Keratinocyte (primary cell): ENCODE data around the gene RRBP1. TPM values are rescaled to one million over a fixed set of nuclear protein-coding genes. Genes with fewer than 3 reads are reported as not detected.

Experiments used
- DNase-seq: peaks from one replicate; pipeline ENCODE4 v3.0.0-alpha.2; 2011; ENCODE audit warnings: low read depth, missing footprints, low spot score
- FAIRE-seq: peaks from 2 replicates; lab custom pipeline; 2011; peaks lifted over from hg19 to GRCh38; lab: Jason Lieb, UNC
- H2AFZ ChIP-seq: 2 replicates; pipeline ENCODE4 v1.6.0; 2012; ENCODE audit warnings: low read length, control low read depth, inconsistent platforms; ENCODE audit not compliant: control insufficient read depth
- H3K27ac ChIP-seq: 2 replicates; pipeline ENCODE4 v1.5.1; 2011; ENCODE audit warnings: low read length; ENCODE audit not compliant: control insufficient read depth, insufficient read depth
- H3K27me3 ChIP-seq: 3 replicates; pipeline ENCODE4 v1.6.0; 2011; ENCODE audit warnings: low read length; ENCODE audit not compliant: control insufficient read depth, insufficient read depth; ENCODE audit errors: extremely low read depth
- H3K36me3 ChIP-seq, 2 experiments: 2 replicates in 1 of 2; 3 replicates in 1 of 2; pipeline ENCODE4 v1.5.1; 2011; ENCODE audit warnings: low read length in 2 of 2, mild to moderate bottlenecking in 1 of 2; ENCODE audit not compliant: control insufficient read depth in 2 of 2, insufficient read depth in 2 of 2; ENCODE audit errors: extremely low read depth in 1 of 2
- H3K4me1 ChIP-seq: 3 replicates; pipeline ENCODE4 v1.5.1; 2011; ENCODE audit warnings: low read length; ENCODE audit not compliant: control insufficient read depth, insufficient read depth; ENCODE audit errors: extremely low read depth
- H3K4me2 ChIP-seq: 3 replicates; pipeline ENCODE4 v1.6.0; 2011; ENCODE audit warnings: low read depth, low read length; ENCODE audit not compliant: control insufficient read depth, insufficient read depth; ENCODE audit errors: extremely low read depth
- H3K4me3 ChIP-seq, 3 experiments: fragments of 200-600 bp in 1 of 3; sonication (generic) in 1 of 3; 2 replicates in 2 of 3; 3 replicates in 1 of 3; pipeline ENCODE4 v1.5.1; 2011 to 2016; ENCODE audit warnings: low read length in 3 of 3, mild to moderate bottlenecking in 3 of 3, control low read depth in 2 of 3, inconsistent platforms in 1 of 3, low read depth in 1 of 3, mixed read lengths in 1 of 3, mixed run types in 1 of 3, moderate library complexity in 1 of 3; ENCODE audit not compliant: control insufficient read depth in 2 of 3, insufficient read depth in 2 of 3; ENCODE audit errors: extremely low read depth in 1 of 3
- H3K79me2 ChIP-seq: 2 replicates; pipeline ENCODE4 v1.6.0; 2012; ENCODE audit warnings: low read length; ENCODE audit not compliant: control insufficient read depth, insufficient read depth
- H3K9ac ChIP-seq: 3 replicates; pipeline ENCODE4 v1.6.0; 2011; ENCODE audit warnings: low read length; ENCODE audit not compliant: control insufficient read depth, insufficient read depth; ENCODE audit errors: extremely low read depth
- H3K9me1 ChIP-seq: 3 replicates; pipeline ENCODE4 v1.6.0; 2011; ENCODE audit warnings: low read length; ENCODE audit not compliant: control insufficient read depth, insufficient read depth; ENCODE audit errors: extremely low read depth
- H3K9me3 ChIP-seq: 2 replicates; pipeline ENCODE4 v1.5.1; 2012; ENCODE audit warnings: low read depth, low read length; ENCODE audit not compliant: control insufficient read depth
- H4K20me1 ChIP-seq: 3 replicates; pipeline ENCODE4 v1.6.0; 2011; ENCODE audit warnings: low read length; ENCODE audit not compliant: control insufficient read depth, insufficient read depth; ENCODE audit errors: extremely low read depth
- CTCF ChIP-seq, 3 experiments: IDR thresholded peaks in 1 of 3; conservative IDR thresholded peaks in 1 of 3; optimal IDR thresholded peaks in 1 of 3; 2 replicates in 2 of 3; 3 replicates in 1 of 3; pipeline versions ENCODE3 to v1.5.1; 2011; ENCODE audit warnings: low read length in 3 of 3, mild to moderate bottlenecking in 3 of 3, moderate library complexity in 2 of 3, control low read depth in 1 of 3, inconsistent platforms in 1 of 3; ENCODE audit not compliant: insufficient read depth in 2 of 3; ENCODE audit errors: extremely low read depth in 1 of 3
- EZH2 ChIP-seq: IDR thresholded peaks from one replicate; pipeline ENCODE4 v1.6.1; 2012; ENCODE audit warnings: inconsistent platforms, mild to moderate bottlenecking, low read length, moderate library complexity
- dilution Hi-C: fragments of 300-500 bp; cut with MboI; formaldehyde crosslinking; loops from one replicate; pipeline ENCODE4 v1.7.0; 2020; ENCODE audit warnings: low sequenced_read_pairs; ENCODE audit not compliant: extremely low pct_ligation_motif_present
- polyA plus RNA-seq, 5 experiments: library from polyadenylated mRNA; depleted of rRNA in 3 of 5; stranded (reverse) in 3 of 5; stranded (forward) in 1 of 5; unstranded in 1 of 5; fragments of >200 nt; gene quantifications; 1 replicate in 1 of 5; 2 replicates in 3 of 5; 3 replicates in 1 of 5; pipeline versions ENCODE4 v1.2.1 to v1.2.3, GENCODE V29; 2011 to 2012; ENCODE audit warnings: missing spikeins in 2 of 5, low read depth in 1 of 5, low replicate concordance in 1 of 5

The RRBP1 gene
- polyA plus RNA-seq, 1 donor (not counting 4 experiments of a cell fraction or from before 2014, with no cell fraction given): 43.9 TPM

- Histone ChIP-seq H3K9ac (no peak overlapping the region), H2AFZ (no peak overlapping the region), H3K27ac (no peak overlapping the region), H3K4me2 (no peak overlapping the region), H3K79me2 (peaks cover 98% of the 10 kb centered on the region), H3K9me3 (no peaks in the 10 kb centered on the region), H3K36me3 (peaks cover 0 to 5% of the 10 kb centered on the region in 2 experiments), H4K20me1 (peaks cover 3% of the 10 kb centered on the region), H3K9me1 (no peaks in the 10 kb centered on the region), H3K4me3 (no peak overlapping the region), H3K27me3 (no peaks in the 10 kb centered on the region), H3K4me1 (peaks cover 9% of the 10 kb centered on the region)
- FAIRE-seq: no peak
- no peak for TF ChIP-seq CTCF (optimal IDR thresholded peaks at IDR 0.05 in 1 of 3, IDR thresholded peaks at IDR 0.05 in 1 of 3, conservative IDR thresholded peaks at IDR 0.05 in 1 of 3; ENCODE audit: extremely low read depth in 1 of 3, insufficient read depth in 2 of 3, low read length in 3 of 3)
- TF ChIP-seq EZH2: no peak
- no peak for DNase-seq
- dilution Hi-C loops: no loop called here
Observed at GRCh38 chr20:17587824-17588223, 94.2 kb downstream of the RRBP1 start.

- TF ChIP-seq EZH2: no peak
- no peak for TF ChIP-seq CTCF (optimal IDR thresholded peaks at IDR 0.05 in 1 of 3, IDR thresholded peaks at IDR 0.05 in 1 of 3, conservative IDR thresholded peaks at IDR 0.05 in 1 of 3; ENCODE audit: extremely low read depth in 1 of 3, insufficient read depth in 2 of 3, low read length in 3 of 3)
- DNase-seq (no peak), FAIRE-seq (no peak)
- H3K79me2 ChIP-seq: peaks cover 98% of the 10 kb centered on the region
- H4K20me1 ChIP-seq: peaks cover 3% of the 10 kb centered on the region
- H3K4me2 ChIP-seq: no peak overlapping the region
- no peak overlapping the region for H3K27ac ChIP-seq
- no peaks in the 10 kb centered on the region for H3K9me3 ChIP-seq
- H3K4me3 ChIP-seq: no peak overlapping the region
- no peak overlapping the region for H2AFZ ChIP-seq
- H3K4me1 ChIP-seq: peaks cover 13% of the 10 kb centered on the region
- H3K36me3 ChIP-seq: peaks cover 0 to 5% of the 10 kb centered on the region in 2 experiments
- no peaks in the 10 kb centered on the region for H3K9me1 ChIP-seq
- H3K27me3 ChIP-seq: no peaks in the 10 kb centered on the region
- H3K9ac ChIP-seq: no peak overlapping the region
- dilution Hi-C loops: no loop called here
Observed at GRCh38 chr20:17587148-17587547, 94.9 kb downstream of the RRBP1 start.
